Astrocyte (in vitro differentiated cells and primary cell): ENCODE data around the gene PACRG. TPM values are rescaled to one million over a fixed set of nuclear protein-coding genes. Genes with fewer than 3 reads are reported as not detected.

Experiments
- DNase-seq: peaks from one replicate; pipeline ENCODE4 v3.0.0-alpha.2; 2010; ENCODE audit warnings: low read depth
- FAIRE-seq: peaks from 2 replicates; lab custom pipeline; 2011; peaks lifted over from hg19 to GRCh38; lab: Jason Lieb, UNC
- H2AFZ ChIP-seq: 2 replicates; pipeline ENCODE4 v1.6.0; 2012; ENCODE audit warnings: low read depth, low read length, inconsistent platforms
- H3K27ac ChIP-seq: 2 replicates; pipeline ENCODE4 v1.5.1; 2011; ENCODE audit warnings: low read depth, low read length, inconsistent platforms
- H3K27me3 ChIP-seq: 2 replicates; pipeline ENCODE4 v1.6.0; 2011; ENCODE audit warnings: low read length, inconsistent platforms; ENCODE audit not compliant: insufficient read depth
- H3K36me3 ChIP-seq: 2 replicates; pipeline ENCODE4 v1.5.1; 2011; ENCODE audit warnings: low read length, inconsistent platforms; ENCODE audit not compliant: insufficient read depth
- H3K4me1 ChIP-seq: 2 replicates; pipeline ENCODE4 v1.5.1; 2011; ENCODE audit warnings: low read length, inconsistent platforms; ENCODE audit not compliant: insufficient read depth
- H3K4me2 ChIP-seq: 2 replicates; pipeline ENCODE4 v1.6.0; 2012; ENCODE audit warnings: low read length, inconsistent platforms
- H3K4me3 ChIP-seq: 2 replicates; pipeline ENCODE4 v1.5.1; 2011; ENCODE audit warnings: low read depth, mild to moderate bottlenecking, low read length, inconsistent platforms; ENCODE audit not compliant: insufficient read depth
- H3K79me2 ChIP-seq: 2 replicates; pipeline ENCODE4 v1.6.0; 2012; ENCODE audit warnings: mild to moderate bottlenecking, low read length, inconsistent platforms; ENCODE audit not compliant: insufficient read depth
- H3K9ac ChIP-seq: 2 replicates; pipeline ENCODE4 v1.6.0; 2012; ENCODE audit warnings: mild to moderate bottlenecking, low read length, inconsistent platforms
- H3K9me3 ChIP-seq: 2 replicates; pipeline ENCODE4 v1.5.1; 2012; ENCODE audit warnings: low read depth, mild to moderate bottlenecking, low read length, inconsistent platforms; ENCODE audit not compliant: insufficient read depth
- H4K20me1 ChIP-seq: 2 replicates; pipeline ENCODE4 v1.6.0; 2012; ENCODE audit warnings: low read length, inconsistent platforms; ENCODE audit not compliant: insufficient read depth
- H3K27ac Mint-ChIP-seq: one replicate; pipeline ENCODE4 v1.8.0; 2021; ENCODE audit warnings: mild to moderate bottlenecking, mixed read lengths; ENCODE audit not compliant: unreplicated experiment
- H3K27me3 Mint-ChIP-seq: one replicate; pipeline ENCODE4 v1.8.0; 2021; ENCODE audit warnings: low read depth, mixed read lengths; ENCODE audit not compliant: unreplicated experiment
- H3K36me3 Mint-ChIP-seq: one replicate; pipeline ENCODE4 v1.8.0; 2021; ENCODE audit warnings: low read depth, mixed read lengths; ENCODE audit not compliant: unreplicated experiment
- H3K4me1 Mint-ChIP-seq: one replicate; pipeline ENCODE4 v1.8.0; 2021; ENCODE audit warnings: low read depth, mixed read lengths; ENCODE audit not compliant: unreplicated experiment
- H3K4me3 Mint-ChIP-seq: one replicate; pipeline ENCODE4 v1.8.0; 2021; ENCODE audit warnings: mild to moderate bottlenecking, moderate library complexity, mixed read lengths; ENCODE audit not compliant: unreplicated experiment
- H3K9me3 Mint-ChIP-seq: one replicate; pipeline ENCODE4 v1.8.0; 2021; ENCODE audit warnings: mild to moderate bottlenecking, mixed read lengths; ENCODE audit not compliant: unreplicated experiment
- CTCF ChIP-seq: IDR thresholded peaks from 2 replicates; pipeline ENCODE4 v1.5.1; 2011; ENCODE audit warnings: low read depth, mild to moderate bottlenecking, inconsistent platforms, low read length, moderate library complexity; ENCODE audit not compliant: insufficient read depth
- EZH2 ChIP-seq: IDR thresholded peaks from 2 replicates; pipeline ENCODE4 v1.6.1; 2012; ENCODE audit warnings: mild to moderate bottlenecking, low read length, inconsistent platforms; ENCODE audit not compliant: insufficient read depth
- total RNA-seq: library from RNA; stranded (reverse); gene quantifications from 2 replicates; pipeline ENCODE4 v1.2.1, GENCODE V29; 2021

The PACRG gene
- total RNA-seq, 1 donor from 2014 or later, result not detected

- peaks cover 22% of the 10 kb centered on the region for H3K27me3 Mint-ChIP-seq
- H4K20me1 ChIP-seq, result no peaks in the 10 kb centered on the region
- no peaks in the 10 kb centered on the region for H3K4me1 Mint-ChIP-seq
- H3K27ac Mint-ChIP-seq, result no peak overlapping the region
- no peak overlapping the region for H3K9ac ChIP-seq
- no peak overlapping the region for H3K4me3 Mint-ChIP-seq
- FAIRE-seq, result no peak
- no peaks in the 10 kb centered on the region for H3K4me1 ChIP-seq
- H3K36me3 ChIP-seq, result no peaks in the 10 kb centered on the region
- H3K27ac ChIP-seq, result no peak overlapping the region
- no peaks in the 10 kb centered on the region for H3K27me3 ChIP-seq
- H2AFZ ChIP-seq, result no peak overlapping the region
- H3K79me2 ChIP-seq, result no peaks in the 10 kb centered on the region
- H3K9me3 Mint-ChIP-seq, result peaks cover 3% of the 10 kb centered on the region
- no peaks in the 10 kb centered on the region for H3K9me3 ChIP-seq
- no peak overlapping the region for H3K4me2 ChIP-seq
- no peaks in the 10 kb centered on the region for H3K36me3 Mint-ChIP-seq
- TF ChIP-seq EZH2 (no peak), CTCF (no peak)
- H3K4me3 ChIP-seq, result no peak overlapping the region
- DNase-seq, result no peak
Observed at GRCh38 chr6:163200694-163201093, 472.9 kb downstream of the PACRG start.

GRCh38 chr6:163201855-163202254 lies 474.1 kb downstream of the PACRG start:
- Histone ChIP-seq H4K20me1 (no peaks in the 10 kb centered on the region), H3K4me3 (no peak overlapping the region), H3K36me3 (no peaks in the 10 kb centered on the region), H3K9me3 (no peaks in the 10 kb centered on the region), H3K27ac (no peak overlapping the region), H3K9ac (no peak overlapping the region), H3K4me2 (no peak overlapping the region), H3K79me2 (no peaks in the 10 kb centered on the region), H3K27me3 (no peaks in the 10 kb centered on the region), H3K4me1 (no peaks in the 10 kb centered on the region), H2AFZ (no peak overlapping the region)
- H3K27ac Mint-ChIP-seq, result no peak overlapping the region
- peaks cover 14% of the 10 kb centered on the region for H3K27me3 Mint-ChIP-seq
- H3K4me3 Mint-ChIP-seq, result no peak overlapping the region
- TF ChIP-seq EZH2, result no peak
- TF ChIP-seq CTCF, result no peak
- peaks cover 5% of the 10 kb centered on the region for H3K9me3 Mint-ChIP-seq
- no peaks in the 10 kb centered on the region for H3K4me1 Mint-ChIP-seq
- DNase-seq, result no peak
- no peaks in the 10 kb centered on the region for H3K36me3 Mint-ChIP-seq
- no peak for FAIRE-seq

- Histone ChIP-seq H3K4me2 (no peak overlapping the region), H3K9me3 (no peaks in the 10 kb centered on the region), H3K4me3 (no peak overlapping the region), H3K27ac (no peak overlapping the region), H2AFZ (no peak overlapping the region), H3K79me2 (no peaks in the 10 kb centered on the region), H3K36me3 (no peaks in the 10 kb centered on the region), H3K9ac (no peak overlapping the region), H4K20me1 (no peaks in the 10 kb centered on the region), H3K4me1 (no peaks in the 10 kb centered on the region), H3K27me3 (no peaks in the 10 kb centered on the region)
- DNase-seq, result no peak
- H3K27ac Mint-ChIP-seq, result no peak overlapping the region
- peaks cover 9% of the 10 kb centered on the region for H3K27me3 Mint-ChIP-seq
- H3K9me3 Mint-ChIP-seq, result peaks cover 5% of the 10 kb centered on the region
- FAIRE-seq, result no peak
- no peak overlapping the region for H3K4me3 Mint-ChIP-seq
- no peaks in the 10 kb centered on the region for H3K36me3 Mint-ChIP-seq
- H3K4me1 Mint-ChIP-seq, result no peaks in the 10 kb centered on the region
- TF ChIP-seq CTCF (no peak), EZH2 (no peak)
Observed at GRCh38 chr6:163206196-163206595, 478.4 kb downstream of the PACRG start.
